CD14-positive monocyte (primary cell): ENCODE data around the gene SRGAP2C. TPM values are rescaled to one million over a fixed set of nuclear protein-coding genes. Genes with fewer than 3 reads are reported as not detected.
"Not testable (repeated sequence)": the region's sequence is repeated elsewhere in the genome, so short reads cannot be mapped to it uniquely, and the experiment has no call there.

Experiments used
- DNase-seq, 3 donors: peaks; one replicate each; pipeline ENCODE4 v3.0.0-alpha.2; 2011 to 2022
- H2AFZ ChIP-seq: 2 replicates; pipeline ENCODE4 v1.6.0; 2012; ENCODE audit warnings: mild to moderate bottlenecking, low read depth, low read length, inconsistent platforms; ENCODE audit not compliant: insufficient read depth, poor library complexity, severe bottlenecking
- H3K27ac ChIP-seq, 2 donors: 1 replicate in 1 of 2; 2 replicates in 1 of 2; pipeline ENCODE4 v1.5.1; 2012 to 2013; ENCODE audit warnings: low read length in 2 of 2, control low read depth in 1 of 2, inconsistent platforms in 1 of 2, low read depth in 1 of 2, mild to moderate bottlenecking in 1 of 2
- H3K27me3 ChIP-seq, 2 donors: one replicate each; pipeline versions ENCODE4 v1.6.0 to v1.6.1; 2011 to 2013; ENCODE audit warnings: low read length in 2 of 2; ENCODE audit not compliant: control insufficient read depth in 2 of 2, insufficient read depth in 2 of 2
- H3K36me3 ChIP-seq, 2 donors: replicated peaks in 1 of 2; 1 replicate in 1 of 2; 2 replicates in 1 of 2; pipeline versions ENCODE4 v1.5.1 to v1.6.1; 2012 to 2013; ENCODE audit warnings: low read length in 2 of 2, control low read depth in 1 of 2, inconsistent platforms in 1 of 2, mild to moderate bottlenecking in 1 of 2; ENCODE audit not compliant: insufficient read depth in 2 of 2, control insufficient read depth in 1 of 2
- H3K4me1 ChIP-seq, 2 donors: 1 replicate in 1 of 2; 2 replicates in 1 of 2; pipeline versions ENCODE4 v1.5.1 to v1.6.1; 2012 to 2013; ENCODE audit warnings: low read length in 2 of 2, control low read depth in 1 of 2, inconsistent platforms in 1 of 2, mild to moderate bottlenecking in 1 of 2, moderate library complexity in 1 of 2; ENCODE audit not compliant: insufficient read depth in 2 of 2, control insufficient read depth in 1 of 2
- H3K4me2 ChIP-seq: replicated peaks from 2 replicates; pipeline ENCODE3; 2012; ENCODE audit warnings: low read length, moderate library complexity, mild to moderate bottlenecking; ENCODE audit not compliant: poor library complexity, severe bottlenecking; ENCODE audit errors: extremely low read depth
- H3K4me3 ChIP-seq, 3 experiments: fragments of 200-600 bp in 1 of 3; sonication (generic) in 1 of 3; replicated peaks in 1 of 3; 1 replicate in 2 of 3; 2 replicates in 1 of 3; pipeline ENCODE4 v1.5.1; 2011 to 2013; ENCODE audit warnings: low read length in 3 of 3, mild to moderate bottlenecking in 3 of 3, control low read depth in 2 of 3, low read depth in 2 of 3, inconsistent platforms in 1 of 3, moderate library complexity in 1 of 3
- H3K79me2 ChIP-seq: 2 replicates; pipeline ENCODE4 v1.6.0; 2012; ENCODE audit warnings: mild to moderate bottlenecking, control low read depth, inconsistent platforms, low read length, moderate library complexity; ENCODE audit not compliant: insufficient read depth
- H3K9ac ChIP-seq: 2 replicates; pipeline ENCODE4 v1.6.0; 2017; ENCODE audit warnings: low read length, mild to moderate bottlenecking; ENCODE audit not compliant: insufficient read depth, poor library complexity, severe bottlenecking
- H3K9me3 ChIP-seq, 2 donors: replicated peaks in 1 of 2; 1 replicate in 1 of 2; 2 replicates in 1 of 2; pipeline versions ENCODE4 v1.5.1 to v1.6.1; 2012 to 2013; ENCODE audit warnings: low read length in 2 of 2, control low read depth in 1 of 2; ENCODE audit not compliant: control insufficient read depth in 1 of 2, insufficient read depth in 1 of 2
- H4K20me1 ChIP-seq: 2 replicates; pipeline ENCODE4 v1.6.0; 2012; ENCODE audit warnings: mild to moderate bottlenecking, low read length, control low read depth, moderate library complexity; ENCODE audit not compliant: insufficient read depth
- H3K27ac Mint-ChIP-seq, 7 donors: one replicate each; pipeline ENCODE4 v1.8.0; 2020; ENCODE audit warnings: mild to moderate bottlenecking in 7 of 7, mixed read lengths in 7 of 7, moderate library complexity in 6 of 7, inconsistent platforms in 2 of 7
- H3K27me3 Mint-ChIP-seq, 3 donors: one replicate each; pipeline ENCODE4 v1.8.0; 2021 to 2022; ENCODE audit warnings: low read depth in 3 of 3, mild to moderate bottlenecking in 3 of 3, mixed read lengths in 3 of 3, moderate library complexity in 3 of 3, inconsistent platforms in 1 of 3
- H3K36me3 Mint-ChIP-seq, 2 donors: one replicate each; pipeline ENCODE4 v1.8.0; 2020; ENCODE audit warnings: mixed read lengths in 2 of 2, inconsistent platforms in 1 of 2, mild to moderate bottlenecking in 1 of 2
- H3K4me1 Mint-ChIP-seq: one replicate; pipeline ENCODE4 v1.8.0; 2020; ENCODE audit warnings: mild to moderate bottlenecking, mixed read lengths
- H3K4me3 Mint-ChIP-seq, 2 donors: one replicate each; pipeline ENCODE4 v1.8.0; 2020; ENCODE audit warnings: mild to moderate bottlenecking in 2 of 2, mixed read lengths in 2 of 2, moderate library complexity in 1 of 2
- H3K9me3 Mint-ChIP-seq, 7 donors: one replicate each; pipeline ENCODE4 v1.8.0; 2020 to 2022; ENCODE audit warnings: mixed read lengths in 7 of 7, mild to moderate bottlenecking in 6 of 7, moderate library complexity in 6 of 7, inconsistent platforms in 2 of 7
- WGBS: methylation state at CpG from one replicate; pipeline ENCODE4 v1.1.5; 2013; ENCODE audit warnings: missing lambda C conversion rate; ENCODE audit not compliant: insufficient coverage; 5-methylcytosine and 5-hydroxymethylcytosine counted together
- intact Hi-C, 2 donors: fragments of 100-400 bp; cut with micrococcal nuclease; formaldehyde crosslinking; loops; one replicate each; pipeline versions ENCODE4 v1.15.0 to v1.15.1; 2023
- polyA plus RNA-seq, 3 donors: library from polyadenylated mRNA; depleted of rRNA in 1 of 3; unstranded in 2 of 3; stranded (reverse) in 1 of 3; fragments of 300-500 nt in 2 of 3; fragments of >200 nt in 1 of 3; fragmentation: Illumina TruSeq in 2 of 3; gene quantifications; 1 replicate in 2 of 3; 2 replicates in 1 of 3; pipeline ENCODE4 v1.2.3, GENCODE V29; 2012 to 2021

Gene SRGAP2C
- polyA plus RNA-seq, 3 donors, result 3.7 to 13.5 (median 5.4) TPM

DNA sequence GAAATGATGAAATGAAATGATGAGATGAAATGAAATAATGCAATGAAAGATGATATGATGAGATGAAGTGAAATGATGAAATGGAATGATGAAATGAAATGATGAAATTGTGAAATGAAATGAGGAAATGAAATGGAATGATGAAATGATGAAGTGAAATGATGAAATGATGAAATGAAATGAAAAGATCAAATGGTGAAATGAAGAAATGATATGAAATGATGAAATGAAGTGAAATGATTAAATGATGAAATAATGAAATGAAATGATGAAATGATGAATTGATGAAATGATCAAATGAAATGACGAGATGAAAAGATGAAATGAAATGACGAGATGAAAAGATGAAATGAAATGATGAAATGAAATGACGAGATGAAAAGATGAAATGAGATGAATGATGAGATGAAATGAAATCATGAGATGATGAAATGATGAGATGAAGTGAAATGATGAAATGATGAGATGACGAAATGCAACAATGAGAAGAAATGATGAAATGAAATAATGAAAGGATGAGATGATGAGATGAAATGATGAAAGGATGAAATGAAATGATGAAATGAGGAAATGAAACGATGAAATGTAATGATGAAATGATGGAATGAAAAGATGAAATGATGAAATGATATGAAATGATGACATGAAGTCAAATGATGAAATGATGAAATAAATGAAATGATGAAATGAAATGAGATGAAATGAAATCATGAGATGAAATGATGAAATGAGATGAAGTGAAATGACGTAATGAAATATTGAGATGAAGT lies 216.0 kb downstream of the SRGAP2C start:
- not testable (repeated sequence) for H3K4me2 ChIP-seq, H2AFZ ChIP-seq
- 88% methylated on average over 6 of the region's 6 CpGs for WGBS

GRCh38 chr1:121401375-121401955 lies 216.7 kb downstream of the SRGAP2C start:
- H3K4me2 ChIP-seq, H3K9me3 ChIP-seq, DNase-seq, H3K4me1 Mint-ChIP-seq, H3K9ac ChIP-seq, H3K79me2 ChIP-seq, H3K36me3 ChIP-seq, H2AFZ ChIP-seq, H3K27ac ChIP-seq, H3K27me3 ChIP-seq, H3K4me3 ChIP-seq, H3K4me1 ChIP-seq, intact Hi-C loops, H4K20me1 ChIP-seq: not testable (repeated sequence)
- WGBS, result 94% methylated on average over 10 of the region's 26 CpGs
- Mint-ChIP-seq H3K9me3 (peaks cover 16 to 34% (median 30%) of the 10 kb centered on the region in 7 donors), H3K27ac (peak overlapping the region in 2 of 7 donors; percentile 5 to 60), H3K36me3 (peaks cover 9 to 17% of the 10 kb centered on the region in 2 donors), H3K27me3 (peaks cover 11 to 22% (median 13%) of the 10 kb centered on the region in 3 donors), H3K4me3 (peak overlapping the region; percentile 36 to 56)

More for the DNA sequence above, 216.0 kb downstream of the SRGAP2C start:
- H4K20me1 ChIP-seq, H3K27me3 ChIP-seq, H3K79me2 ChIP-seq, H3K9ac ChIP-seq, H3K4me1 Mint-ChIP-seq, H3K4me3 ChIP-seq, DNase-seq, H3K4me1 ChIP-seq, H3K36me3 ChIP-seq, H3K9me3 ChIP-seq, H3K27ac ChIP-seq, intact Hi-C loops: not testable (repeated sequence)
- H3K4me3 Mint-ChIP-seq, result peak overlapping the region in 1 of 2 donors; percentile 36
- peak overlapping the region in 6 of 7 donors; percentile 0 to 60 (median 14) for H3K27ac Mint-ChIP-seq
- peaks cover 9 to 17% of the 10 kb centered on the region in 2 donors for H3K36me3 Mint-ChIP-seq
- H3K9me3 Mint-ChIP-seq, result peaks cover 16 to 40% (median 31%) of the 10 kb centered on the region in 7 donors
- peaks cover 11 to 28% (median 19%) of the 10 kb centered on the region in 3 donors for H3K27me3 Mint-ChIP-seq

GRCh38 chr1:121403254-121403653 lies 218.5 kb downstream of the SRGAP2C start:
- H3K27me3 ChIP-seq, H3K79me2 ChIP-seq, H3K27ac Mint-ChIP-seq, H4K20me1 ChIP-seq, H3K4me2 ChIP-seq, H3K27ac ChIP-seq, H3K4me1 ChIP-seq, H3K4me3 Mint-ChIP-seq, H3K9ac ChIP-seq, H3K36me3 ChIP-seq, H2AFZ ChIP-seq, H3K4me1 Mint-ChIP-seq, H3K9me3 ChIP-seq, DNase-seq, intact Hi-C loops, H3K4me3 ChIP-seq: not testable (repeated sequence)
- Mint-ChIP-seq H3K27me3 (peaks cover 3 to 14% (median 3%) of the 10 kb centered on the region in 3 donors), H3K9me3 (peaks cover 16 to 30% (median 27%) of the 10 kb centered on the region in 7 donors), H3K36me3 (peaks cover 9 to 17% of the 10 kb centered on the region in 2 donors)
- WGBS, result no CpG with 5 or more reads among the region's 7 CpGs
